ENCODE data around the gene LGALS4. TPM values are rescaled to one million over a fixed set of nuclear protein-coding genes. Genes with fewer than 3 reads are reported as not detected.
A peak's percentile ranks its signal among the peaks of the same experiment; 100 is the strongest.
"Not testable (repeated sequence)": the region's sequence is repeated elsewhere in the genome, so short reads cannot be mapped to it uniquely, and the experiment has no call there.

LGALS4 gene, protein sequence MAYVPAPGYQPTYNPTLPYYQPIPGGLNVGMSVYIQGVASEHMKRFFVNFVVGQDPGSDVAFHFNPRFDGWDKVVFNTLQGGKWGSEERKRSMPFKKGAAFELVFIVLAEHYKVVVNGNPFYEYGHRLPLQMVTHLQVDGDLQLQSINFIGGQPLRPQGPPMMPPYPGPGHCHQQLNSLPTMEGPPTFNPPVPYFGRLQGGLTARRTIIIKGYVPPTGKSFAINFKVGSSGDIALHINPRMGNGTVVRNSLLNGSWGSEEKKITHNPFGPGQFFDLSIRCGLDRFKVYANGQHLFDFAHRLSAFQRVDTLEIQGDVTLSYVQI
- 0.18 TPM for polyA plus RNA-seq (2013, experiment 1 of 2; ENCODE audit: insufficient read length)
- polyA plus RNA-seq (2013, experiment 2 of 2; ENCODE audit: insufficient read length): 0.11 TPM

DNA sequence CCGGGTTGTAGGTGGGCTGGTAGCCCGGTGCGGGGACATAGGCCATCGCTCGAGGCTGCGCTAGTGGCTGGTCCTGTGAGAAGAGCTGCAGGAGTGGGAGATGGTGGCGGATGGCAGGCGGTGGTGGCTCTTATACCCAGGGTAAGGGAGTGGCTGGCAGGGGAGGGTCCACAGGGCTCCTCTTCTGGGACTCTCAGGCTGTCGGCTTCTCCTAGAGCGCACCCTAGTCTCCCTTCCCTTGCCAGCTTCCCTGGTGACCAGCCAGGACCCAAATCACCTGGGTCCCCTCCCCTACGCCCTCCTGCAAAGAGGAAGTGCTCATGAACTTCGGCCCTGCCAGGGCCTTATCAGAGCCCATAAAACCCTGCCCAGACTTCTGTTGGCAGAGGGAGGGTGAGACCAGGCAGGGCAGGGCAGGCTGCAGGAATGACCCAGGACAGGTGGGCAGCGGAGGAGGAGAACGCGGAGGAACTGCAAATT is at the start of gene LGALS4:
Gene LGALS4, minus strand, starts transcription at position 105 of the 480 bp plus-strand sequence. Its CDS starts 59 bp downstream, at position 46.
- no peak for DNase-seq

DNA sequence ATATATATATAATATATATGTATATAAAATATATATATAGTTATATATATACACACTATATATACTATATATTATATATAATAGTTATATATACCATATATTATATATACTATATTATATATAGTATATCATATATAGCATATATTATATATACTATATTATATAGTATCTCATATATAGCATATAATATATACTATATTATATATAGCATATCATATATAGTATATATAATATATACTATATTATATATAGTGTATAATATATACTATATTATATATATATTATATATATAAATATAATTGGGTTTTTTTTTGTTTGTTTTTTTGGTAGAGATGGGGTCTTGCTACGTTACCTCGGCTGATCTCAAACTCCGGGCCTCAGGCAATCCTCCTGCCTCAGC is 48.6 kb upstream of the LGALS4 start:
- no peak for DNase-seq

DNA sequence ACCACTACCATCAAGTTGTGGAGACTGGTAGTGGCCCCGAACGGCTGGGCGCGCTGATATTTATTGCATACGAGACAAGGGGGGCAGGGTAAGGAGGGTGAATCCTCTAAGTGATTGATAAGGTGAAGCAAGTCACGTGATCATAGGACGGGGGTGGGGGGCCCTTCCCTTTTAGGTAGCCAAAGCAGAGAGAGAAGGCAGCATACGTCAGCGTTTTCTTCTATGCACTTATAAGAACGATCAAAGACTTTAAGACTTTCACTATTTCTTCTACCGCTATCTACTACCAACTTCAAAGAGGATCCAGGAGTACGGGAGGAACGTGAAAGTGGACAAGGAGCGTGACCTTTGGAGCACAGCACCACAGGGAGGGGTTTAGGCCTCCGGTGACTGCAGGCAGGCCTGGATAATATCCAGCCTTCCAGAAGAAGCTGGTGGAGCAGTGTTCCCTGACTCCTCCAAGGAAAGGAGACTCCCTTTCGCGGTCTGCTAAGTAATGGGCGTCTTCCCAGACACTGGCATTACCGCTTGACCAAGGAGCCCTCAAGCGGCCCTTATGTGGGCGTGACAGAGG is 47.0 kb upstream of the LGALS4 start:
- not testable (repeated sequence) for DNase-seq

DNA sequence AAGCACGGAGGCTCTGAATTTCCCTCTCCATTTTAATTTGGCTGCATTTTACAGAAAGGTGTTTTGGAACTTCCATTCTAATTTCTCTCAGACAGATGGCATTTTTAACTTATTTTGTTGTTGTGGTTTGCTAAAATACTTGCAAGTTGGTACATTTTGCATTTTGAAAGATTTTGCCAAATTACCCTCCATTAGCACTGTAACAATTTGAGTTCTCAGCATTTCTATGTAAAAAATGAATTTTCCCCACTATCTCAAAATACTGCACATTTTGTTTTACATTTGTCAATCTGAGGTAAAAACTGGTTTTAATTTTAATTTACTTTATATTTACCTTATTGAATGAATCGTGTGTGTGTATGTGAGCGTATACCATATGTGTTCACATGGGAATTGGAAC is 44.1 kb upstream of the LGALS4 start:
- no peak for DNase-seq

DNA sequence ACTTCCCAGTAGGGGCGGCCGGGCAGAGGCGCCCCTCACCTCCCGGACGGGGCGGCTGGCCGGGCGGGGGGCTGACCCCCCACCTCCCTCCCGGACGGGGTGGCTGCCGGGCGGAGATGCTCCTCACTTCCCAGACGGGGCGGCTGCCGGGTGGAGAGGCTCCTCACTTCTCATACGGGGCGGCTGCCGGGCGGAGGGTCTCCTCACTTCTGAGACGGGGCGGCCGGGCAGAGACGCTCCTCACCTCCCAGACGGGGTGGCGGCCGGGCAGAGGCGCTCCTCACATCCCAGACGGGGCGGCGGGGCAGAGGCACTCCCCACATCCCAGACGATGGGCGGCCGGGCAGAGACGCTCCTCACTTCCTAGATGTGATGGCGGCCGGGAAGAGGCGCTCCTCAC is 43.0 kb upstream of the LGALS4 start:
- DNase-seq: not testable (repeated sequence)

DNA sequence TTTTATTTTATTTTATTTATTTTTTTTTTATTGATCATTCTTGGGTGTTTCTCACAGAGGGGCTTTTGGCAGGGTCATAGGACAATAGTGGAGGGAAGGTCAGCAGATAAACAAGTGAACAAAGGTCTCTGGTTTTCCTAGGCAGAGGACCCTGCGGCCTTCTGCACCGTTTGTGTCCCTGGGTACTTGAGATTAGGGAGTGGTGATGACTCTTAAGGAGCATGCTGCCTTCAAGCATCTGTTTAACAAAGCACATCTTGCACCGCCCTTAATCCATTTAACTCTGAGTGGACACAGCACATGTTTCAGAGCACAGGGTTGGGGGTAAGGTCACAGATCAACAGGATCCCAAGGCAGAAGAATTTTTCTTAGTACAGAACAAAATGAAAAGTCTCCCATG is 42.2 kb upstream of the LGALS4 start:
- not testable (repeated sequence) for DNase-seq

DNA sequence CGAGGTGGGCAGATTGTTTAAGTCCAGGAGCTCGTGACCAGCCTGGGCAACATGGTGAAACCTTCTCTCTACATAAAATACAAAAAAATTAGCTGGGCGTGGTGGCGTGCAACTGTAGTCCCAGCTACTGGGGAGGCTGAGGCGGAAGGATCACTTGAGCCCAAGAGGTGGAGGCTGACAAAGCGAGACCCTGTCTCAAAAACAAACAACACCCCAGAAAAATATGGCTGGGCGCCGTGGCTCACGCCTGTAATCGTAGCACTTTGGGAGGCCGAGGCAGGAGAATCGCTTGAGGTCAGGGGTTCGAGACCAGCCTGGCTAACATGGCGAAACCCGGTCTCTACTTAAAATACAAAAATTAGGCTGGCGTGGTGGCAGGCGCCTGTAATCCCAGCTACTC is 40.5 kb upstream of the LGALS4 start:
- DNase-seq: no peak

DNA sequence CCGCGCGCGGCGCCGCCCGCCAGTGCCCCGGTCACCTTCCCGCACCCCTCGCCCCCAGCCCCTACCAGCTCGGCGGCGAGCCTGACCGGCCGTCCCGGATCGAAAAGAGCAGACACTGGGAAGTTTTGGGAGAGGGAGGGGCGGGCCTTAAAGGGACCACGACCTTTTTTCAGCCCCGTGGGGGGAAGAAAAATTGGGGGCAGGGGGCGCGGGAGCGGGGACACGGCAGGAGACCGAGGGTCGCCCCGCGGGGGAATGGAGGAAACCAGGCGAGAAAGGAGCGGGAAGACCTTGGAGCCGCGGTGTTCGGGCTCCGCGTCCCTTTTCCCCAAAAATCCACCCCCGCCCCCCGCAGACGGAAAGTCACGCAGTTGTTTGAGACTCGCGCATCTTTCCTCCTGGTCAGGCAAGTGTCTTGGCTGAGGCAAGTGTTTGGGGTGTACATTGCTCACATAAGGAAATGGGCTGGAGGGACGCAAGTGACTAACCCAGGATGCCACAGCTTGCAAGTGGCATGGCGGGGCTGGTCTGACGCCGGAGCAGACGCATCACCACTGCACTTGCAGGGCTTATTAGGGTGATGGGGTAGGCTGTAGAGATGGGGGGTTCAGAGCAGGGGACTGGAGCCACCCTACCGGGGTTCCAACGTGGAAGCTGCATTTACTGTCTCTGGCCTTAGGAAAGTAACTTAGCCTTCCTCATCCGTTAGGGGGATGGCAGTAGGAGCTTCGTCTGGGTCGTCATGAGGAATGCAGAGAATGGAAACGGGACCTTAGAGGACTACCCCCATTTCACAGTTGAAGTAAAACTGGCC is 39.7 kb upstream of the LGALS4 start:
- peak; percentile 76 for DNase-seq

DNA sequence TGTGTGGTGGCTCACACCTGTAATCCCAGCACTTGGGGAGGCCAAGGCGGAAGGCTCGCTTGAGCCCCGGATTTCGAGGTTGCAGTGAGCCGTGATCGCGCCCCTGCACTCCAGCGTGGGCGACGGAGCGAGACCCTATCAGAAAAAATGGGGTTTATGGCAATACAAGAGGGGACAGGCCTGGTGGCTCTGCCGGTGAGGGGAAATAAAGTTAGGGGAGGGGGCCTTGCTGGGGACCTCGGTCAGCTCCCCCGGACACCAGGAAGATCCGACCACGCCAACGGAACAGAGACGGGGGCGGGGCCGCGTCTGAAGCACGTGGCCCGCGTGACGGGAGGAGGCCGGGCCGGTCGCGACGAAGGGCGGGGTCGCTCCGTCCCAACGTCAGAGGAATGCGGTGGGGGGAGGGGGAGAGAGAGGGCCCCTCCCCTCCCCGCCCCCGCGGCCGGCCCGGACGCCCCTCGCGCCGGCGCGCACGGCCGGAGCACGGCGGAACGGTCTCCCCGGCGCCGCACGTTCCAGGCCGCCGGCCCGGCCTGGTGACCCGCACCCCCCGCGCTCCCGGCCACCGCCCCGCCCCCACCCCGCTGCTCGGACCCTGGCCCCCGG is 39.0 kb upstream of the LGALS4 start:
- DNase-seq: peak; percentile 92

DNA sequence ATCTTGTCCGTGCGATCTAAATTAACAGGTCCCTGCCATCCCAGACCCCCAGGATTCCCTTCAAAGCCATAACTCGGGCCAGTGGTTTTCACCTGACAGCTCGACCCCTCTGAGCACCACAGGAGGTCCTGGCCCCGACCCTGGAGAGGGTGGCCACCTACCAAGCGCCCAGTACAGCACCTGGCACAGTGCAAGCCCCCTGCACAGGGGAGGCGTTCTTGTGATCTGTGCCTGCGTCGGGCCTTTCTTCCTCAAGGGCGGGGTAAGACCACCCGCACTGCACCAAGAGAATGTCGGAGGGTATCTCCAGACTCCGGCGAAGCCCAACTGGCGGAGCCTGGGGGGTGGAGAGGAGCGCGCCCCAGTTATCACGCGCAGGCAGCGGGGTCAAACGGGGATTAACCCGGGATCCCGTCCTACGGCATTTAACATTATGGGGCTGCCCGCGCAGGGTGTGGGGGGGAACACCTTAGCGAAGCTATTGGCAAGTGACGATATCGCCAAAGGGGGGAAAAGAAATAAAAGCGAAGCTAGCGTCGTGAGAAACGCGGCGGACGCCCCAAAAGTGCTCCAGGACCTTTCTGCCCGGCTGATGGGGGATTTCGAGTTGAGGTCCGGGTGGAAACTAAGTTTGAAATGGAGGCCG is 38.4 kb upstream of the LGALS4 start:
- DNase-seq: no peak

DNA sequence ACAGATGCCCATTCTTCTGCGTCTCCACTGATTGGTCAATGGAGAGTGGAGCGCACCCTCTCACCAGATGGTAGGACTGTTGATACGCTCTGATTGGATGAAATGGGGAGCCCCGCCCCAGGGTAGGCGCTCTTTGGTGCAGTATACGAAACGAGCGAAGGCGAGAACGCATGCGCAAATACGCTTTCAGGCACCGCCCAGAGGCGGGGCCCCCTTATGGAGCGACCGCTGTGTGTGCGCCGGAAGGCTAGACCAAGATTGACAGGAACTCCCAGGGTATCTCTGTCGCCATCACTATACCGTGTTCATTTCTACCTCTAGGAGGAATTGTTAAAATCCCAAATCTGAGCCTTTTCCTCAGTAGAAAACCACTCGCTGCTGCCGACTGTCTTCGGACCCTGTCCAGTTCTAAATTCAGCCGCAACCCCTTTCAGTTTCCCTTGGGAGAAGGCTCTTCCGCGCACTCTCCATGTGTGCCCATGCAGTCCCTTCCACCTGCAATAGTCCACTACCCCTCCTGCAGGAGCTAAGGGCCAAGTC is 37.8 kb upstream of the LGALS4 start:
- DNase-seq: no peak

DNA sequence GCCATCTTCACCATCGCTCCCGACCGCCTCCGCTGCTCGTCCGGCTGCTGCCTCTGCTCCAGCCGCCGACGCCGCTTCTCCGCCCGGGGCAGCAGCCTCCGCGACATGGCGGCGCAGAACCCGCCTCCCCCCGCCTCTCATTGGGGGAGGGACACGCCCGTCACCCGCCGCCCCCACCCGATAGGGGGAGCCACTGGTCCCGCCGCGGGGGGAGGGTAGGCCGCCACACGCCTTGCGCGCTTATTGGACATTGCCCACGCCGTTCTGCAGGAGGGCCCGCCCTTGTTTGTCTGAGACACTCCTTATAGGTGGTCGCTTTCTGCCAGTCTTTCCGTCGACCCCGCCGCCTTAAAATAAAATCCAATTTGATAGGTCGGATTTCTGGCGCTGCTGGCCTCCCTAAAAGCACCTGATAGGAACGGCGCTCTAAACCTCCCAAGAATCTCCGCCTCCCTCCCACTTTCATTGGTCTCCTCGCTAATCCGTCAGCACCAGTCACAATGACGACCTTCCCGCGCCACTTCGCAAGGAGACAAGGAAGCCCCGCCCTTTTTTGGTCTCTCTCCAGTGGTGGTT is 37.2 kb upstream of the LGALS4 start, which contains the start of gene HNRNPL:
Gene HNRNPL, minus strand, starts transcription at position 127 of the 576 bp plus-strand sequence. Its CDS starts 20 bp downstream, at position 107.
- DNase-seq: peak; percentile 100

DNA sequence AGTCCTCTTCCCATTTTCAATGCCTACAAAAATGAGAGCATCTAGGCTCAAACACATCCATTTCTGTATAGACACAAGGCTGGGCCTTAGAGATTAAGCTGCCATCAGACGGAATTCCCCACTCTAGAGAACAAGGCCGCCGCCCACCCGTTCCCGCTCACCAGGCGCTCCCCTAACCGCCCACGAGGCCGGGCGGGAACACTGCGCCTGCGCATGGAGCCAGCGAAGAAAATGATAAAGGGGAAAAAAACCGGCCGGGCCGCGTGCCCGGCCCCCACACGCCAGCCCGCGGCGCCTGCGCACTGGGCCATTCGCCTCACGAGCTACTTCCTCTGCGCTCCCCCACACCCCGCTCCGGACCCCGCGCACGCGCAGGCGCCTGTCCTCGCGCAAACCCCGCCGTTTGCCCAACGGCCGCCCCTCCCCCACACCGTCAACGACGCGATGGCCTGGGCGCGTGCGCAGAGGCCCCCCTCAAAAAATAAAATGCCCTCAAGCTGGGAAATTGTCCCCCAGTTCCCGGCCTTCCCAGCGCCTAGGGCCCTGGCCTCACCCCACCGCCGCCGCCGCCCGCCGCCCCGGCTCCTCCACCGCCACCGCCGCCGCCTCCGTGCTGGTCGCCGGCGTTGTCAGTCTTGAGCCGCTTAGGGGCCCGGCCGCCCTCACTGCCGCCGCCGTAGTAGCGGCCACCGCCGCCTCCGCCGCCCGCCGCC is 36.6 kb upstream of the LGALS4 start:
- DNase-seq: peak; percentile 93

DNA sequence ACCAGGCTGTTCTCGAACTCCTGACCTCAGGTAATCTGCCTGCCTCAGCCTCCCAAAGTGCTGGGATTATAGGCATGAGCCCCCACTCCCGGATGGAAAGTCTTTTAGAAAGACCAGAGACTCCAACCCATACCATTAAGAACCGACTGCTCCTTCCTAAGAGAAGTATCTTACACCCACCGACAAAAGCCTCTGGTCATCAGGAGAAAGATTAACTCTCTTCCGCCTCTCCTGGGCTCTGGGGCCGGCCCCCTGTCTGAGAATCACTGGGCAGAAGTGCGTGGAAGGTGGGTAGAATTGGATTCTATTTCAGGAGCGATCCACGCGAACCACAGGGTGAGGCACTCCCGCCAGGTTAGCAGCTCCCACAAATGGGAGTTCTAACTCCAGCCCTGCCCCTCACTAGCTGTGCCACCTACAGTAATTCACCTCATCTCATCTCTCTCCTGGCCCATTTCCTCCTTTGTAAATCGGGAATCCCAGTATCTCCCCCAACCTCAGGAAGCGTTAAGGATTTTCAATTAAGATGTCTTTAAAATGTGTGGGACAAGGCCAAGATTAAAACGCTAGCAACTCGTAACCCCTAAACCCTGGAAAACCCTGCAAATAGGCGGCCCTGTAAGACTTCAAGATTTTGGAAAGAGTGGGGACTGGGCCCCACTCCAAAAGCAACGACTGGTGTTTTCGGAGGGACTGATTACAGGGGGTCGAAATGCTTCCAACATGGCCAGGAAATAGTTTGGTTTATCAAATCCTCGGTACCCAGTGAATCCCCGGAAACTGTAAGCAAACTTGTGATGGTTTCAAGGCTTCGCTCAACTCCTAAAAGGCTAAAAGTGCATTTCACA is 35.8 kb upstream of the LGALS4 start:
- DNase-seq: no peak

DNA sequence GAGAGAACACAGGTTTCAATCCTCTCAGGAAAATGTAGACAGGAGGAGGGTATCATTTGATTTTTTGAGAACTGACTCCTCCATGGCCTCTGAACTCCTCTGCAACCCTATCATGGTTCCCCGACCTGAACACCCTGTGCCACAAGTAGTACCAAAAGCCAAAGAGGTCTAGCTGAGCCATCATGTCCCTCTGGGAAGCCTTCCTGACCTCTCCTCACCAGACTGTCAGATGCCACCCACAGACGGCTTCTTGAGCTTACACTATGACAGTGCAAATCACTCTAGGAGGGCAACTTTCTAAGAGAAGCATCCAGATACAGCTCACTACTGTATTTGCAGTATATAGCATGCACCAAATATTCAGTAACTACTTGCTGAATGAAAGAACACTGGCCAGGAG is 33.4 kb upstream of the LGALS4 start:
- DNase-seq: no peak

DNA sequence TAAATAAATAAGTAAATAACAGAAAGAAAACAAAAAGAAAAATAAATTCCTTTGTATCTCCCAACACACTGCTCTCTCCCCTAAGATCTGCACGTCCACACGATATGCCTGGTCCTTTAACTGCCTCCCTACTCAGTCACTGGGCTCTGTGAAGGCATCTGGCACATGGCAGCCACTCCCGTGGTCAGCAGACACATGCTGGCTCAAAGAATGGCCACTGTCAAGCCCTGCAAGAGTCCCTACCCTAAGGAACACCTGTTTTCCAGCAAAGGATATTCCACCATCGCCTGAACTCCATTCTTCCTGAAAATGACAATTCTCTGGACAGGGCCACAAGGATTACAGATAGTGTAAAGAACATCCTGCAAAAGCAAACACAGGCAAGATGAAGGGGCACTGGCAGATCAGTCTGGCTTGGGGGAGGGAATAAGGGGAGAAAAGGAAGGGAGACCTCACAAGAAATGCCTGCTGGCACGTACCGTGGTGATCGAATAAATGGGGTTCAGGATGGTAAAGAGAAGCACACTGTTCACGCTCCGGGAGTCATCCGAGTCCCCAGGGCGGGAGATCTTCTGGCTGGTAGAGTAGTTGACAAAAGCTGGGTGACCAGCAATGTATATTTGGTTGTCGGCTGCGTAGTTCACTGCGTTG is 32.8 kb upstream of the LGALS4 start:
- no peak for DNase-seq

DNA sequence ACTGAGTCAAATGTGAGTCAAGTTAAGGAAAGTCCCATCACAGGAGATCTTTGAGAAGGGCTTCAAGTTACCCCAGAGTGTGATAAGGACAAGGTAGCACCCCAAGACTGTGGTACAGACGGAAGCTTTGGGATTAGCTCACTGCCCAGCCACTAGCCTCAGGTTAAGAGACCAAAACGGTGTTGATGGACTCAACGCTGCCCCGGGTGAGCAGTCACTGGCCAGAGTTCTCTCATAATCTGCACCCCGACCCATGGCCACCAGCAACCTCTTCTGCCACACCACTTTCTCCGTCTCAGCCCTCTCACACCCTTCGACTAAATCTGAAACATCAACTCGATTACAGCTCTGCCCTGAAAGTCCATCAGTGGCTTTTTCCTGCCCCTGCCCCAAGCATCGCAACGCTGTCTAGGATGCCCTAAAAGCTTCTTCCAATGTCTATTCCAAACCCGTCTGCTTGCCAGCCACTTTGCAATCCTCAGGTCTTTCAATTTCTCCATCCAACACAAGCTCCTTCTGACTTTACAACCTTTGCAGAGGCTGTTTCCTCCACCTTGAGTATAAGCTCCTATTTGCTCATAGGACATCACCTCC is 31.4 kb upstream of the LGALS4 start:
- DNase-seq: no peak

DNA sequence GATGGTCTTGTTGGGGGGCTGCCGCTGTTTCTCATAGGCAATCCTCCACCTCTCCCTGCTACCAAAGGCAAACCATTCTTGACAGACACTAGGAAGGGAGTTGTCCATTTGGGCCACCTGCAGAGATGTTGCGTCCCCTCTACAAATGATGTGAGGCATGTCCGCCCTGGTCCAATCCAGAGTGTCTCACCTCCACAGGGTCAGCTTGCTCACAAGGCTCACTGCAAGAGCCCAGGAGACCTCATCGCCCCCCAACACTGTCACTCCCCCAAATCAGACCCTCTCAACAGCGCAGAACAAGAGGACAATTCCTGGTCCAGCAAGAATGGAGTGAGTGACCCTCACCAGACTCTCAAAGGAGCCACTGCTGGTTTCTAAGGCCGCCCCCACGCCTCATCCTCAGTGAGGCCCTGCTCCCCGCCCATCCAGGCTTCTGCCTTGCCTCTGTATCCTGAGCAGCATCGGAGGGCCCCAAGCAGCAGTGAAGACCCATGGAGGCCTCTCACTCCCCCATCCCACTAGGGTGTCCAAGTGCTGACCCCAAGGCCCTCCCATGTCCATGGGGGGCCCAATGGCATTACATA is 30.5 kb upstream of the LGALS4 start:
- DNase-seq: no peak

Data from fibroblast of skin of back (primary cell).